ENCODE data around the gene GTF2F2.

Gene GTF2F2

GRCh38 chr13:45119991-45120864 is at the start of gene GTF2F2:
Gene GTF2F2 (plus strand): TSS chr13:45120510. CDS start chr13:45120656, 146 bp downstream.
- peak; percentile 31 to 96 (median 79) for DNase-seq

- no peak for DNase-seq
These were observed 46.5 kb upstream of the GTF2F2 start for GRCh38 chr13:45073809-45074208.

GRCh38 chr13:45074721-45075120 is 45.6 kb upstream of the GTF2F2 start:
- no peak for DNase-seq

- no peak for DNase-seq
These were observed 42.3 kb upstream of the GTF2F2 start for GRCh38 chr13:45078003-45078402.

- DNase-seq: no peak
These were observed 37.3 kb upstream of the GTF2F2 start for GRCh38 chr13:45082964-45083363.

GRCh38 chr13:45084515-45084914 is 35.8 kb upstream of the GTF2F2 start:
- no peak for DNase-seq

- DNase-seq: no peak
These were observed 33.8 kb upstream of the GTF2F2 start for GRCh38 chr13:45086484-45086883.

GRCh38 chr13:45092663-45093062 is 27.6 kb upstream of the GTF2F2 start:
- peak in 1 of 51 donors; percentile 3 for DNase-seq

GRCh38 chr13:45100573-45101262 is 19.6 kb upstream of the GTF2F2 start:
- peak in 2 of 51 donors; percentile 4 to 15 for DNase-seq

GRCh38 chr13:45101327-45102018 is 18.8 kb upstream of the GTF2F2 start:
- peak in 1 of 51 donors; percentile 27 for DNase-seq

GRCh38 chr13:45102136-45102507 is 18.2 kb upstream of the GTF2F2 start:
- peak in 17 of 51 donors; percentile 4 to 66 (median 31) for DNase-seq

GRCh38 chr13:45103449-45103848 is 16.9 kb upstream of the GTF2F2 start:
- peak in 1 of 51 donors; percentile 0 for DNase-seq

- no peak for DNase-seq
These were observed 16.0 kb upstream of the GTF2F2 start for GRCh38 chr13:45104261-45104660.

- no peak for DNase-seq
These were observed 14.4 kb upstream of the GTF2F2 start for GRCh38 chr13:45105895-45106294.

- DNase-seq: no peak
These were observed 12.8 kb upstream of the GTF2F2 start for GRCh38 chr13:45107539-45107938.

GRCh38 chr13:45108716-45109101 is 11.6 kb upstream of the GTF2F2 start:
- no peak for DNase-seq

GRCh38 chr13:45109102-45109720 is 11.1 kb upstream of the GTF2F2 start:
- no peak for DNase-seq

GRCh38 chr13:45113233-45114224 is 6.8 kb upstream of the GTF2F2 start:
- DNase-seq: no peak

- DNase-seq: peak in 8 of 51 donors; percentile 6 to 77 (median 34)
These were observed 780 bp upstream of the GTF2F2 start for GRCh38 chr13:45119469-45119990.

All from hypothalamus (tissue), 51 donors.